Dermis blood vessel endothelial cell (primary cell): ENCODE measurements around the gene PNPLA1. TPM values are rescaled to one million over a fixed set of nuclear protein-coding genes. Genes with fewer than 3 reads are reported as not detected.
A peak's percentile ranks its signal among the peaks of the same experiment; 100 is the strongest.

Source experiments
- DNase-seq: peaks from one replicate; pipeline ENCODE4 v3.0.0; 2010
- total RNA-seq: library from RNA; depleted of rRNA; stranded (reverse); fragments of >200 nt; gene quantifications from 2 replicates; pipeline ENCODE4 v1.2.3, GENCODE V29; 2014

PNPLA1 gene
- total RNA-seq, 1 donor from 2014 or later: not detected

DNA sequence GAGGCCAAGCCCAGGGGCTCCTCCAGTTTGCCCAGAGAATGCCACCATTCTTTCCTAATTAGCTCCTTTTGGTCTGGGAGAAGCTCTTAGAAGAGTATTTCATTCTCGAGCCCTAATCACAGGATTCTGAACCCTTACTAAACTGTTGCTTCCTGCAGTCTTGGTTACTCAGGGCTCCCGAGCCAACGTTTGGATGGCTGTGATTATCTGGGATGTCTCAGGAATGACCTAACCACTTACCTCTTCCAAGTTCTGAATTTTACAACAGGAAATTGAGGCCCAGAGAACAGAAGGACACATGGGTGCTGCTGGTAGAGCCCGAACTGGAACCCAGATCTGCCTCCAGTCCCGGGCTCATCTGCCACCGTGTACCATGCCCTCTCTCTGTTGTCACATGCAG is 22.2 kb upstream of the PNPLA1 start:
- peak; percentile 55 for DNase-seq

DNA sequence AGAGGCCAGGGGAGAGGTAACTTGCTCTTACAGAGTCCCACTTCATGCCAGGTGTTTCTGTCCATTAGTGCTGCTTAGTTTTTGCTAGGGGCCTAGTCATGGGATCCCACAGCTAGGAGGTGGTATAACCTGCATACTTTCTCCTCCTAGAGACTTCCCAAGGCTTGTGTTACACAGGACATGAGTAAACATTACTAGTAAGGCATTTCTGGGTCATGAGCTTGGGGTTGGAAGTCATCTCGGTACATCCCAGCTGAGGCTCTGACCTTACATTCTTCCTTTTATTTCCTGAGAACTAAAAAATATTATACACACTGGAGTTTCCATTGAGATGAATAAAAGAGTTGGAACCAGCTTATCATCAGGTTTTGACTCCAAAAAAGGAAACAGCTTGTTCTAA is 20.9 kb upstream of the PNPLA1 start:
- DNase-seq: peak; percentile 67

DNA sequence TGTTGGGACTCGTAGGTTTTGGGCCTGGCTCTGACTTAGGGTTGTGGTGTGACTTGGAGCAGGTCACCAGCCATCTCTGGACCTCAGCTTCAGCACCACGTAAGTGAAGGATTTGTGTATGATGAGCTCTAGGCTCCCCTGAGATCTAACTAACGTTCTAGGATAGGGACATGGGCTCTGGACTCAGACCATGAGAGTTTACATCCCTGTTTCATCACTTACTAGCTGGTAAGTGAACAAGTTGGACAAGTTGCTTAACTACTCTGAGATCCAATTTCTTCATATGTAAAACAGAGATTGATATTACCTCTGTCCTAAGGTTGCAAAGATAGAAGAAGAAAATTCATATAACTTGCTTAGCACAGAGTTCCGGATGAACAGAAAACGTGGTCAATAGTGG is 20.3 kb upstream of the PNPLA1 start:
- no peak for DNase-seq

DNA sequence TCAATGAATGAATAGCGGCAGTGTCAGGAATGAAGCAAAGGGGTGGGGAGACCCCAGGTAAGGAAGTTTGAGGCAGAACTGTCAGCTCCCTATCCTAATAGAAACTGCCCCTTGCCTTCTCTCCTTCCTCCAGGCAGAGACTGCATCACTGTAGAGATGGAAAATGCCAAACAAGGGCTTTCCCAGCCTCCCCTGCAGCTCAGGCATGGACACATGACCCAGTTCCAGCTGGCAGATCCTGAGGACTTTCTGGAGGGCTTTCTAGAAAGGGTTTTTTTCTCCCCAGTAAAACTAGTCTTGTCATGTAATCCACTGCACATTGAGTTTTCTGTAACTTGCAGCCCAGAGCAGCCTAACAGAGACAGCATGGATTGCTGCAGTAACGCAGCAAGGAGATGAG is 17.9 kb upstream of the PNPLA1 start:
- no peak for DNase-seq

- no peak for DNase-seq
These were observed 6.4 kb upstream of the PNPLA1 start for GRCh38 chr6:36263390-36264000.

DNA sequence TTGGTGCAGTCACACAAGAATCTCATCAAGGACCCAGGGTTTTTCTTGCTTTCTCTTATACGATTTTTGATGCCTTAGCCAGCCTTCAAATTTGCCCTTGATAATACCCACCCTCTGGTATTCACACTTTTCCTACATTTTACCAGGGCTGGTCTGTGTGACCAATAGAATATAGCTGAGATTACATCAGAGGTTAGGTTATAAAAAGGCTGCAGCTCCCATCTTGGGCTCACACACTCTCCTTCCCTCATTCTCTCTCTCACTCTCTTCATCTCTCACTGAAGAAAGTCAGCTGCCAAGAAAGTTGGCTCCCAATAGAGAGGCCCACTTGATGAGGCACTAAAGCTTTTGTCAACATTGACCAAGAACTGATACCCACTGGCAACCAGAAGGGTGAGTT is 4.1 kb upstream of the PNPLA1 start:
- no peak for DNase-seq

GRCh38 chr6:36266913-36267644 is 2.8 kb upstream of the PNPLA1 start:
- DNase-seq: peak; percentile 60

DNA sequence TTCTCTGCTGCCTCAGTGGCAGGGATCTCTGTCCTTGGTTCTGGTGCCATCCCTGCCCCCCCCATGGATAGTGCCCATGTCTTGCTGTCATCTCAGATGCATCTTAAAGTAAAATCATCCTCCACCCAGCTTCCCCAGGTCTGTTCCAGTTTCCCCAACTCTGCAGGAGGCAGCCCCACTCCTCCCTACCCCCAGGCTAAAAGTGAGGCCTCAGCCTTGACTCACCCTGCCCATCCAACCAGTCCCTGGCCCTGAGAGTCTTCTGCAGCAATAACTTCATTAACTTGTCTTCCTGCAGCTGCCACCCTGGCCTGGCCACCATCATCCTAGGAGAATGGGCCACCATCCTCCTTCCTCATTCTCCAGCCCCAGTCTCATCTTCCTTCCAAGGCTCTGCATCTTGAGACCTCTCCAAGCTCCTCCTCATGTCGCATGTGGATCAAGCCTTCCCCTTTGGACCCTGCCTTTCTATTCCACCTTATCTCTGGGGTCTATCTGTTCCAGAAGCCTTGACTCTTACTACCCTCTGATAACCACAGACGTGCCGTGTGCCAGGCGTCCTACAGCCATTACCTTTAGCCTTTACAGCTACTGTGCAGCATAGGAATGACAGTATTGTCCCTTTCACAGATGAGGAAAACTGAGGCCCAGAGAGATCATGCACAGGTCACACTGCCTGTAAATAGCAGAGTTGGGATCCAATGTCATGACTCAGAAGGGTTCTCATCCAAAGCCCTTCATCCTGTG is 2.0 kb upstream of the PNPLA1 start:
- no peak for DNase-seq

DNA sequence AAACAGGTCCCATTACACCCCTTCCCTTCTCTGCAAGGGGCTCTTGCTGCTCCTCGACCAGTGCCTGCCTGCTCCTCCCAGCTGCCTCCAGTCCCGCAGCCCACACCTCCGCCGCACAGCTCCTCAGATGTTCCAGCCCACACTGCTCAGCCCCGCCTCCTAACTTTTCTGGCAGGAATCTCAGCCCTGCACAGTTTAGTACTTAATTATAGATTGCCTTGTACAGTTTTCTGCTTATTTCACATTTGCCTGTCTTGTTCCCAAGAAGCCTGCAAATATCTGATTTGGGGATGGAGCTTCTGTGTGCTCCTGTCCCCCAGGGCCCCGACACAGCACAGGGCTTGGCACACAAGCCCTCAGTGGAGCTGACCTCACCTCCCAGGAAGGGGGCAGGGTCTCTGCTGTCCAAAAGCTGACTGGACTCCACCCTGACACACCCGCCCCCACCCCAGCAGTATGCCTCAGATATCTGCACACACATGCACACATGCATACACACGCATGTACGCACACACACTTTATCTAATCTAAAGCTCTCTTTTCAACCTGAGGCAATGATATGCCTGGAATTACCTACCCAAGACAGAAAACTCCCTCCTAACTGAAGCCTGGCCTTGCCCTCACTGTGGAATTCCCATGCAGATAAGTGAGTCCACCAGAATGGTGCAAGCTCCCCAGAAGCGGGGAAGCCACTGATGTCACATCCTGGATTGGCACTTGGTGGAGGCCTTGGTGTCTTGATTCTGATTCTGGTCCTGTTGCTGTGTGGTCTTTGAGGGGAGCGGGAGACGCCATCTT is 1.2 kb upstream of the PNPLA1 start:
- DNase-seq: no peak

GRCh38 chr6:36272234-36272633 is 2.4 kb downstream of the PNPLA1 start:
- no peak for DNase-seq

DNA sequence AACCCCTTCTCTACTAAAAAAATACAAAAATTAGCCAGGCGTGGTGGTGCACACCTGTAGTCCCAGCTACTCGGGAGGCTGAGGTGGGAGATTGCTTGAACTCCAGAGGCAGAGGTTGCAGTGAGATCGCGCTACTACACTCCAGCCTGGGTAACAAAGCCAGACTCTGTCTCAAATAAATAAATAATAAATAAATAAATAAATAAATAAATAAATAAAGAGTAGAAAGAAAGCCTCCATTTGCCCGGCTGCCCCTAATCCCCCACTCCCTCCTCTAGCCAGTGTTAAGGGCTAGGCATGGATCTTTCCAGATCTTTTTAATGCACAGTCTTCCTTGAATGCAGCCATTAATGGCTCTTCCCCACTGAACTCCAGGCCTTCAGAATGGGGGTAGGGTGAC is 3.2 kb downstream of the PNPLA1 start:
- no peak for DNase-seq

GRCh38 chr6:36273802-36274514 is 4.1 kb downstream of the PNPLA1 start:
- no peak for DNase-seq

- no peak for DNase-seq
These were observed 7.0 kb downstream of the PNPLA1 start for GRCh38 chr6:36276581-36277536.

DNA sequence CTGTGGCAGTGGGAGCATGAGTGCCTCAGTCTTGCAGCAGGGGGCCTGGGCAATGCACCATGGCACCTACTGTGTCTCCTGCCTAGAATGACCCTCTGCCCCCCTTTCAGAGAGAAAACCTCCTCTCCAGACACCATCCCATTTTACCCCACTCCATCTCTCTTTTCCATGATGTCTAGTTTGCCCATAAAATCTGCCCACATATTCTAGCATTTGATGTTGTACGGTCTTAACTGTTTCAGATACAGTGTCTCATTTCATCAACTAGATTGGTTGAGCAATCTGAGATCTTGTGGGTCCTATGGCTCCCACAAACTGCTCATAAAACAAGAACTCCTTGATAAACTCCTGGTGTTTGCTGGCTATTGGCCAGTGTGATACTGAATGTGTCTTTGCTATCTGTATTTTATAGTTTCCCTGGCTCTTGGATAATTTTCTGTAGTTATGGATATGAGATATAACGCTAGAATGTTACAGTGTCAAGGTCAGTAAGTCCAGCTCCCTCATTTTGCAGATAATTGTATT is 8.1 kb downstream of the PNPLA1 start:
- no peak for DNase-seq

- DNase-seq: no peak
These were observed 10.6 kb downstream of the PNPLA1 start for GRCh38 chr6:36280467-36280866.

- DNase-seq: no peak
These were observed 11.1 kb downstream of the PNPLA1 start for GRCh38 chr6:36280983-36281382.

DNA sequence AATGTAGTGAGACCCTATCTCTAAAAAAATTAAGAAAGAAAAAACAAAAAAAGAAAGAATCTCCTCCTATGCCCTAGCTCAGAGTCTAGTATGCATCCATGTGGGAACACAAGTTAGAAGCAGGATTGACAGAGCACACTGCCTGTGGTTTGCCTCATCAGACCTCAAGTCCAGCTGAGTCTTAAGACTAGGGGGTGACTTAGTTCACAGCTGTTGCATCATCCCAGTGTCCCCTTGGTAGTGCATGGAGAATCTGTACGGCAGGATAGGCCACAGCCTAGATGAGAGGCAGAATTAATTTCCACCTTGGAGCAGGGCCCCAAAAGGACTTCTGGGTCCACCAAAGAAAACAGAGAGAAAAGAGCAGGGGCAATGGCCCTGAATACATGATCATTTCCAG is 13.7 kb downstream of the PNPLA1 start:
- no peak for DNase-seq

- DNase-seq: no peak
These were observed 14.5 kb downstream of the PNPLA1 start for GRCh38 chr6:36284359-36284758.

DNA sequence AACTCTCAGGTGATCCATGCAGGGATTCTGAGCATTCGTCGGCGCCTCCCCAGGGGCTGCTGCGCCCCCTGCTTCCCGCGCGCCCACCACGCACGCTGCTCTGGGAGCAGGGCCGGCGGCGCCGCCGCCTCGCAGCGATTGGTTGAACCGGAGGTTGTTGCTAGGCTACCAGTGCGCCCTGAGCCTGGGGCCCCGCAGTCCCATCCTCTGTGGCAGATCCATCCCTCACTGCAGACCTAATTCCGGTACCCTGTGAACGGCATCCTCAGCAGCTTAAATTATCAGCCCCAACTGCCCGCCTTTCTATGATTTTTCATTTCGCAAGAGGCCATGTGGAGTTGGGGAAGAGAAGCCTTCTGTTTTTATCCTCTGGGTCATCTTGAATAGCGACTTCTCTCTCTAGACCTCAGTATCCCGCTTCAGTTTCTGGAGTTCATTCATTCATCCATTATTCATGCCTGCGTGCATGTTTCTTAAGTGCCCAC is 15.4 kb downstream of the PNPLA1 start:
- no peak for DNase-seq

DNA sequence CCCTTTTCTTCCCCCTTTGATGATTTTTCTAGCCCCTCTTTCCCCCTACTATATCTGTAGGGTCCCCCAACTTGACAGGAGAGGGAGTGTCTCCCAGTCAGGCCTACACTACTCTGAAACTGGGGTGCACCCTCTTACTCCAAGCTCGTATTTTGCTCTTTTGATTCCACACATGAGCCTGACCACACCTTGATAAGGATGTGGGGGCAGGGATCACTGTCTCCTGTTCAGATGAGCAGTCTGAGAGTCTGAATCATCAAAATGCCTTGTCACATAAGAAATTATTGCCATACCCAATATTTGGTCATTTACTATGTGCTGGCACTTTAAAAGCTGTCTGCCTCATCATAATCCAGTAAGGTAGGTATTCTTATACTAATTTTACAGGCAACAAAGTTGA is 15.9 kb downstream of the PNPLA1 start:
- no peak for DNase-seq

DNA sequence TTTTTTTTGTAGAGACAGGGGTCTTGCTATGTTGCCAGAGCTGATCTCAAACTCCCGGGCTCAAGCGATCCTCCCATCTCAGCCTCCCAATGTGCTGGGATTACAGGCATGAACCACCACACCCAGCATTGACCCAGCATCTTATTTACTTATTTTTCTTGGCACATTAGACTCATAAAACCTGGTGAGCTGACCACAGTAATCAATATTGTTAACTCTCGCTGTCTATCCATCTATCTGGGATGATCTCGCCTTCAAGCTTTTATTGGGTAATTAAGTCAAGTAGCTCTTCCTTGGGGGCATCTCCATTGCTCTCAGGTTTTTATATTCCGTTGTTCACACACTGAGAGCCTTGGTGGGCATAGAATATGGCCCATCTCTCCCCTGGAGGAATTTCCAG is 17.0 kb downstream of the PNPLA1 start:
- no peak for DNase-seq
